K562 (cell line): ENCODE data around the gene AGAP1. TPM values are rescaled to one million over a fixed set of nuclear protein-coding genes. Genes with fewer than 3 reads are reported as not detected.

Experiments
- ETS2 ChIP-seq: IDR thresholded peaks from 2 replicates; pipeline ENCODE4 v1.6.1; 2016; ENCODE audit warnings: borderline replicate concordance, missing genetic modification characterization, mild to moderate bottlenecking, moderate library complexity, missing compliant biosample characterization; ENCODE audit not compliant: poor library complexity, severe bottlenecking
- FOXP4 ChIP-seq: sonication (generic); formaldehyde crosslinking; IDR thresholded peaks from 2 replicates; pipeline ENCODE4 v1.8.0; 2022; ENCODE audit warnings: mild to moderate bottlenecking, missing genetic modification reagents, borderline replicate concordance
- L3MBTL2 ChIP-seq: fragments of 450-650 bp; IDR thresholded peaks from 2 replicates; pipeline ENCODE4 v1.6.1; 2016; ENCODE audit warnings: mild to moderate bottlenecking, moderate library complexity
- PTTG1 ChIP-seq: fragments of 450-650 bp; IDR thresholded peaks from 2 replicates; pipeline ENCODE4 v1.6.1; 2016; ENCODE audit warnings: low read depth, mild to moderate bottlenecking, missing genetic modification characterization, missing compliant biosample characterization
- TAF7 ChIP-seq: fragments of 450-650 bp; IDR thresholded peaks from 2 replicates; pipeline ENCODE4 v1.6.1; 2016; ENCODE audit warnings: missing genetic modification characterization, missing compliant biosample characterization
- ZFP36 ChIP-seq: fragments of 150-350 bp; IDR thresholded peaks from 2 replicates; pipeline ENCODE4 v1.6.1; 2018; ENCODE audit warnings: low read length, low read depth; ENCODE audit not compliant: partially characterized antibody
- ZKSCAN3 ChIP-seq: fragments of 250-450 bp; sonication (Bioruptor Pico); IDR thresholded peaks from 2 replicates; pipeline ENCODE4 v1.4.0; 2020
- ZNF121 ChIP-seq: sonication (generic); formaldehyde crosslinking; conservative IDR thresholded peaks from 2 replicates; pipeline ENCODE4 v1.8.0; 2022; ENCODE audit warnings: missing genetic modification reagents
- ZNF644 ChIP-seq: fragments of 200-800 bp; sonication (Bioruptor generic); IDR thresholded peaks from 2 replicates; pipeline ENCODE4 v1.6.1; 2016; ENCODE audit warnings: low read depth, missing genetic modification characterization, missing compliant biosample characterization
- polyA plus RNA-seq, 8 experiments: library from polyadenylated mRNA; depleted of rRNA in 4 of 8; stranded (reverse) in 5 of 8; unstranded in 3 of 8; fragments of >200 nt; fragmentation: Nextera tagmentation in 2 of 8; fragmentation: Illumina TruSeq in 1 of 8; extraction: Ambion mirVana in 2 of 8; extraction: Trizol in 1 of 8; gene quantifications; 2 replicates each; pipeline versions ENCODE4 v1.2.1 to v1.2.3, GENCODE V29; 2011 to 2014; ENCODE audit warnings: inconsistent platforms in 1 of 8, missing spikeins in 1 of 8
- total RNA-seq, 7 experiments: library from RNA; depleted of rRNA in 6 of 7; stranded (reverse); fragments of >200 nt in 6 of 7; fragmentation: Illumina TruSeq in 2 of 7; extraction: Trizol in 2 of 7; gene quantifications; 2 replicates each; pipeline versions ENCODE4 v1.2.1 to v1.2.3, GENCODE V29; 2011 to 2021; ENCODE audit warnings: low replicate concordance in 1 of 7

Gene AGAP1
- total and polyA plus RNA-seq, 9 of the 15 experiments (the other 6 are each of a cell fraction or from before 2014, with no cell fraction given): 1.3 to 24.0 (median 10.6) TPM

GRCh38 chr2:236173729-236174607 lies 680.1 kb downstream of the AGAP1 start (continued):
- TF ChIP-seq FOXP4 (CRISPR knock-in tag) (no peak), ZFP36 (no peak), ETS2 (tag) (no peak), ZNF644 (no peak), PTTG1 (no peak), ZNF121 (no peak), ZKSCAN3 (CRISPR knock-in tag) (no peak), L3MBTL2 (no peak), TAF7 (tag) (no peak)
